Osteocyte (in vitro differentiated cells): ENCODE measurements around the gene NHLRC2. TPM values are rescaled to one million over a fixed set of nuclear protein-coding genes. Genes with fewer than 3 reads are reported as not detected.

Source experiments
- DNase-seq: peaks from one replicate; pipeline ENCODE4 v3.0.0; 2021; ENCODE audit warnings: mixed read lengths; ENCODE audit not compliant: unreplicated experiment; ENCODE audit errors: extremely low spot score
- H3K27ac Mint-ChIP-seq: one replicate; pipeline ENCODE4 v1.8.0; 2021; ENCODE audit warnings: mild to moderate bottlenecking, mixed read lengths; ENCODE audit not compliant: unreplicated experiment
- H3K27me3 Mint-ChIP-seq: one replicate; pipeline ENCODE4 v1.8.0; 2021; ENCODE audit warnings: mixed read lengths; ENCODE audit not compliant: unreplicated experiment
- H3K36me3 Mint-ChIP-seq: one replicate; pipeline ENCODE4 v1.8.0; 2021; ENCODE audit warnings: mixed read lengths; ENCODE audit not compliant: unreplicated experiment
- H3K4me1 Mint-ChIP-seq: one replicate; pipeline ENCODE4 v1.8.0; 2021; ENCODE audit warnings: mixed read lengths; ENCODE audit not compliant: unreplicated experiment
- H3K4me3 Mint-ChIP-seq: one replicate; pipeline ENCODE4 v1.8.0; 2021; ENCODE audit warnings: mild to moderate bottlenecking, moderate library complexity, mixed read lengths; ENCODE audit not compliant: unreplicated experiment
- H3K9me3 Mint-ChIP-seq: one replicate; pipeline ENCODE4 v1.8.0; 2021; ENCODE audit warnings: mixed read lengths; ENCODE audit not compliant: unreplicated experiment
- total RNA-seq: library from RNA; stranded (reverse); gene quantifications from 2 replicates; pipeline ENCODE4 v1.2.1, GENCODE V29; 2021
- TF ChIP-seq, protein P1 (sequence below): fragments of 200-600 bp; sonication (generic); IDR thresholded peaks from 2 replicates; pipeline ENCODE4 v1.5.0; 2021; ENCODE audit warnings: antibody characterized with exemption, mild to moderate bottlenecking, moderate library complexity

The NHLRC2 gene
- total RNA-seq, 1 donor from 2014 or later, result 39.3 TPM

DNA sequence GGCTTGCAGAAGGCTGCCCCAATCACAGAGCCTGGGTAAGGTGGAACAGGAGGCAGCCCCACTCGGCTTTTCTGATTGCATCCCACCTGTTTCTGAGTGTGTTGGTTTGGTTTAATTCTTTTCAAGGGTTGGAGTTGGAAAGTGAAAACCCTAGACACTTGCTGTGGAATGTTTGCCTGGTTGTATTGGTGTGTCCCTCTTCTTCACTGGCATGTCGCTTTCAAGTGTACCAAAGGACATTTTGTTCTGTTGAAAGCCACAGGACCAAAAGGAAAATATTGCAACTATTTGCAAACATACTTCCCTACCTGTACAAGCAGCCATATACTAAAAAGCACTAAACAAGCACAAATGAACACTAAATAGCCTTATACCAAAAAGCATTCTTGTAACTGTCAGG is 60.5 kb downstream of the NHLRC2 start:
- TF ChIP-seq, protein P1, sequence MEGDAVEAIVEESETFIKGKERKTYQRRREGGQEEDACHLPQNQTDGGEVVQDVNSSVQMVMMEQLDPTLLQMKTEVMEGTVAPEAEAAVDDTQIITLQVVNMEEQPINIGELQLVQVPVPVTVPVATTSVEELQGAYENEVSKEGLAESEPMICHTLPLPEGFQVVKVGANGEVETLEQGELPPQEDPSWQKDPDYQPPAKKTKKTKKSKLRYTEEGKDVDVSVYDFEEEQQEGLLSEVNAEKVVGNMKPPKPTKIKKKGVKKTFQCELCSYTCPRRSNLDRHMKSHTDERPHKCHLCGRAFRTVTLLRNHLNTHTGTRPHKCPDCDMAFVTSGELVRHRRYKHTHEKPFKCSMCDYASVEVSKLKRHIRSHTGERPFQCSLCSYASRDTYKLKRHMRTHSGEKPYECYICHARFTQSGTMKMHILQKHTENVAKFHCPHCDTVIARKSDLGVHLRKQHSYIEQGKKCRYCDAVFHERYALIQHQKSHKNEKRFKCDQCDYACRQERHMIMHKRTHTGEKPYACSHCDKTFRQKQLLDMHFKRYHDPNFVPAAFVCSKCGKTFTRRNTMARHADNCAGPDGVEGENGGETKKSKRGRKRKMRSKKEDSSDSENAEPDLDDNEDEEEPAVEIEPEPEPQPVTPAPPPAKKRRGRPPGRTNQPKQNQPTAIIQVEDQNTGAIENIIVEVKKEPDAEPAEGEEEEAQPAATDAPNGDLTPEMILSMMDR, result no peak
- H3K9me3 Mint-ChIP-seq, result no peaks in the 10 kb centered on the region
- H3K4me3 Mint-ChIP-seq, result no peak overlapping the region
- peaks cover 5% of the 10 kb centered on the region for H3K4me1 Mint-ChIP-seq
- H3K36me3 Mint-ChIP-seq, result peaks cover 17% of the 10 kb centered on the region
- DNase-seq, result no peak
- H3K27me3 Mint-ChIP-seq, result no peaks in the 10 kb centered on the region
- no peak overlapping the region for H3K27ac Mint-ChIP-seq

DNA sequence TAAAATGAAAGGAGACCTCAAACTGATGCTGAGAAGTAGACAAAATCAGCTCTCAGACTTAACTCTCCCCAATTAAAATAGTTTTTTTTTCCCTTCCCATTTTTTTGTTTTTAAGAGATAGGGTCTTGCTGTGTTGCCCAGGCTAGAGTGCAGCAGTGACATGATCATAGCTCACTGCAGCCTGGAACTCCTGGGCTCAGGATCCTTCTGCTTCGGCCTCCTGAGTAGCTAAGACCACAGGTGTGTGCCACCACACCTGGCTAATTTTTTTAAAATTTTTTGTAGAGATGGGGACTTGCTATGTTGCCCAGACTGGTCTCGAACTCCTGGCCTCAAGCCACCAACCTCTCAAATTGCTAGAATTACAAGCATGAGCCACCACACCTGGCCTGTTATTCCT is 61.1 kb downstream of the NHLRC2 start:
- H3K36me3 Mint-ChIP-seq, result peaks cover 17% of the 10 kb centered on the region
- no peak overlapping the region for H3K27ac Mint-ChIP-seq
- peaks cover 5% of the 10 kb centered on the region for H3K4me1 Mint-ChIP-seq
- no peaks in the 10 kb centered on the region for H3K27me3 Mint-ChIP-seq
- no peak overlapping the region for H3K4me3 Mint-ChIP-seq
- no peaks in the 10 kb centered on the region for H3K9me3 Mint-ChIP-seq
- TF ChIP-seq, protein P1, result no peak
- DNase-seq, result no peak

DNA sequence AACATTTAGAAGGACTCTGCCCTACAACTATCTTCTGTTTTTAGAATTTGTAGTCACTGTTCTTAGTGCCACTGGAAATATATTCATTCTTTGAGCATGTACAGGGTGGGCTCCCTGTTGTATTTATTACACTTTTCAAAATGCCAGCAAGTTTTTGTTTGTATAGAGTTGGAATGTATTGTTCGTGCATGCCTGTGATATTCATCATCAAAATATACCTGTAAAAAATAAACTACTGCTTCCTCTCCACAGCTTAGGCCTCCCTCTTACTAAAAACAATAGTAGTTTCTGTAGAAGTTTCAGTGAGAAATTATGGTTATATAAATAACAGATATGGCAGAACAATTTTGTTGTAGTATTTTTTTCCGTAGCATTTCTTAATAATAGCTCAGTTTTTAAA is 61.6 kb downstream of the NHLRC2 start:
- Mint-ChIP-seq H3K36me3 (peaks cover 17% of the 10 kb centered on the region), H3K4me1 (peaks cover 5% of the 10 kb centered on the region), H3K27me3 (no peaks in the 10 kb centered on the region), H3K4me3 (no peak overlapping the region), H3K9me3 (no peaks in the 10 kb centered on the region), H3K27ac (no peak overlapping the region)
- no peak for DNase-seq
- TF ChIP-seq, protein P1, result no peak

DNA sequence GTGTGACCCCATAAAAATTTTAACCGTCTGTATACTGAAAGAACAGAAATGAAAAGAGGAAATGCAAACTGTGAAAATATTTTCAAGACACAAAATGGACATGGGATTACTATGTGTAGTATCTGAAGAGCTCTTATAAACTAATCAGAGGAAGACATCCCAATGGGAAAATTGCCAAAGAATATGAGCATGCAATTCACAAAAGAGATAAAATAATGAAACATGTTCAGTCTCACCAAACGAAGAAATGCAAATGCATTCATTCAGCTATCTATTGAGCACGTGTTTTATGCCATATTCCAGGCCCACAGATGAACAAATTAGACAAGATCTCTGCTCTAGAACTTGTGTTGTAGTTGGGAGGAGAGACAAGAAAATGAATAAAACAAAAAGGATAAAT is 63.2 kb downstream of the NHLRC2 start:
- TF ChIP-seq, protein P1, result no peak
- Mint-ChIP-seq H3K4me3 (no peak overlapping the region), H3K36me3 (peaks cover 13% of the 10 kb centered on the region), H3K27me3 (no peaks in the 10 kb centered on the region), H3K9me3 (no peaks in the 10 kb centered on the region), H3K27ac (no peak overlapping the region), H3K4me1 (peaks cover 5% of the 10 kb centered on the region)
- no peak for DNase-seq

DNA sequence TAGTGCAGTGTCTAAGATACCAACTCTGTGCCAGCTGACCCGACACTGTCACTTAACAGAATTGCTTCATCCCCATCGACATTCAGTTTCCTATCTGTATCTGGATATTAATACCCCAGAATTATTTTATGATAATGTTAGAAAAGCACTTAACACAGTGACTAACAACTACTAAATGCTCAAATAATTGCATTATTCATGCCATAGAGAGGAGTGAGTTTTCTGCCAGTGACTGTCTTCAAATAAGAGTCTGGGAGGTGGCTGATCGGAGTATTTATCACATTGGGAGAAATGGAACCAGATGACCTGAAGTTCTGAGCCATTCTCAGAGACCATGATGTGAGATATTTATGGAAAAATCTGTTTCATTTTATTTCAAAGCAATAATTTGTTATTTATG is 65.7 kb downstream of the NHLRC2 start:
- Mint-ChIP-seq H3K36me3 (peaks cover 13% of the 10 kb centered on the region), H3K27me3 (no peaks in the 10 kb centered on the region), H3K4me3 (no peak overlapping the region), H3K4me1 (peaks cover 2% of the 10 kb centered on the region), H3K27ac (no peak overlapping the region), H3K9me3 (peaks cover 14% of the 10 kb centered on the region)
- TF ChIP-seq, protein P1, result no peak
- no peak for DNase-seq
